Heart left ventricle (tissue), 13 donors: ENCODE measurements around the gene RNF103.

ENCODE experiments used
- POLR2A ChIP-seq, 2 donors: fragments of 450-650 bp; IDR thresholded peaks; one replicate each; pipeline ENCODE4 v1.6.1; 2017; ENCODE audit warnings: antibody characterized with exemption in 2 of 2, mild to moderate bottlenecking in 2 of 2, moderate library complexity in 2 of 2
- TF ChIP-seq, protein P1 (sequence below), 12 donors: fragments of 200-600 bp; sonication (generic) in 4 of 12; IDR thresholded peaks; one replicate each; pipeline versions ENCODE4 v1.5.0 to v1.8.0; 2018 to 2022; ENCODE audit warnings: antibody characterized with exemption in 12 of 12, mild to moderate bottlenecking in 5 of 12
- donor health status: ischemic (EF 13 %, LVEDD 7.1; RV severe dilation, severe dysfunction).
- donor health status: DM: no; HTN: yes; CAD: no.
- donor health status: DM: no; HTN: no; CAD: no.
- donor health status: ischemic (EF 25% LVEDD 6.9; RV normal size, moderate dysfunction).
- donor health status: ischemic (EF 25% LVEDD 5.7; RV mildly dilated, moderate dysfunction).
- donor health status: ischemic (EF 35%, LVEDD 5.7; RV mildly dilated, moderate dysfunction).
- donor health status: nonischemic (EF 11% LVEDD 7.7; RV severe dilation, severe dysfunction).
- donor health status: DM: yes; HTN: yes; CAD: no.
- donor health status: PGD.
- donor health status: ischemic (EF 29% LVEDD 5.4; RV normal size, mild dysfunction).
- donor health status: nonischemic (EF 23%, LVEDD 6.1; RV moderate dilation, normal function).

DNA sequence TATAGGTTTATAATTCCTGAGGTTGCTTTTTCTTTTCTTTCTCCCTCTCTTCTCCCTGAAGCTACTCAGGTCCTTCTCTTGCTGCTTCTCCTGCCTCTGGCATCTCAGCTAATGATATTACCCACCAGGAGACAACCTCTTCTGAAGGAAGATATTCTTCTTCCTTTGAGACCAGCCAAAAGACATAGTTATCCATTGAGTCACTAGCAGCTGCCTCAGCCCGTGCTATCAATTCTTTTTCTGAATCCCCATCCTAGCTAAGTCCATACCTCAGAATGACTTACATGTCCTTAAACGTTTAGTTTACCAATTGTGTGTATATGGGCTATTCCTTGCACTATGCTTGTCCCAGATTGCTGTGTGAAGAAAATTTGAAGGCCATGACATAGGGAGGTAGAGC, 25.0 kb upstream of the RNF103 start:
- TF ChIP-seq, protein P1, sequence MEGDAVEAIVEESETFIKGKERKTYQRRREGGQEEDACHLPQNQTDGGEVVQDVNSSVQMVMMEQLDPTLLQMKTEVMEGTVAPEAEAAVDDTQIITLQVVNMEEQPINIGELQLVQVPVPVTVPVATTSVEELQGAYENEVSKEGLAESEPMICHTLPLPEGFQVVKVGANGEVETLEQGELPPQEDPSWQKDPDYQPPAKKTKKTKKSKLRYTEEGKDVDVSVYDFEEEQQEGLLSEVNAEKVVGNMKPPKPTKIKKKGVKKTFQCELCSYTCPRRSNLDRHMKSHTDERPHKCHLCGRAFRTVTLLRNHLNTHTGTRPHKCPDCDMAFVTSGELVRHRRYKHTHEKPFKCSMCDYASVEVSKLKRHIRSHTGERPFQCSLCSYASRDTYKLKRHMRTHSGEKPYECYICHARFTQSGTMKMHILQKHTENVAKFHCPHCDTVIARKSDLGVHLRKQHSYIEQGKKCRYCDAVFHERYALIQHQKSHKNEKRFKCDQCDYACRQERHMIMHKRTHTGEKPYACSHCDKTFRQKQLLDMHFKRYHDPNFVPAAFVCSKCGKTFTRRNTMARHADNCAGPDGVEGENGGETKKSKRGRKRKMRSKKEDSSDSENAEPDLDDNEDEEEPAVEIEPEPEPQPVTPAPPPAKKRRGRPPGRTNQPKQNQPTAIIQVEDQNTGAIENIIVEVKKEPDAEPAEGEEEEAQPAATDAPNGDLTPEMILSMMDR (IDR thresholded peaks at IDR 0.05) = no peak
- no peak for TF ChIP-seq POLR2A (IDR thresholded peaks at IDR 0.05)
